Measurements from ENCODE around the gene YPEL2.

Gene YPEL2

DNA sequence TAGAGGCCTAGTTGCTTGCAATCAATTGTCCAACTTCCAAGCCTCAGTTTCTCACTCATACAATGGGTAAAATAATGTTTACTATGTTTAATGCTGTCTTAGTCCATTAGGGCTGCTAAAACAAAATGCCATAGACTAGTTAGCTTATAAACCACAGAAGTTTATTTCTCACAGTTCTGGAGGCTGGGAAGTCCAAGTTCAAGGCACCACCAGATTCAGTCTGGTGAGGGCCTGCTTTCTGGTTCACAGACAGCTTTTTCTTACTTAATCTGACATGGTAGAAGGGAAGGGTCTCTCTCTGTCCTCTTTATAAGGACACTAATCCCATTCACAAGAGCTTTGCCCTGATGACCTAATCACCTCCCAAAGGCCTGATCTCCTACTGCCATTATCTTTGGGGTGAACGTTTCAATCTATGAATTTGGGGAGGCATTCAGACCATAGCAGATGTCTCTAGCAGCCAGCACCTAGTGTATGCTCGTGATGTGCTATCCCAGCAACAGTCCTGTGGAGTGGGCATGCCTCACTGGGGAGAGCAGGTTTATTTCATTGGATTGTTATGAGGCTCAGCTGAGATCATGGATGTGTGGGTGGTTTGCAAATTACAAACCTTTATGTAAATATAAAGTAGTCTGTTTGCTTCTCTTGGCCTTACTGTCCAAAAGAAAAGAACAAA is 25.2 kb downstream of the YPEL2 start:
- Histone ChIP-seq H3K9me3 (ENCODE audit: control insufficient read depth, low read length) (no peaks in the 10 kb centered on the region), H3K4me1 (ENCODE audit: control insufficient read depth, insufficient read depth, low read length) (peaks cover 9% of the 10 kb centered on the region), H3K27ac (ENCODE audit: insufficient read depth, low read depth, low read length, poor library complexity, severe bottlenecking) (no peak overlapping the region), H3K27me3 (ENCODE audit: control insufficient read depth, insufficient read depth, low read length, poor library complexity, severe bottlenecking) (no peaks in the 10 kb centered on the region), H3K4me3 (ENCODE audit: insufficient read depth, low read depth, low read length) (no peak overlapping the region), H3K36me3 (ENCODE audit: control insufficient read depth, insufficient read depth, low read length) (no peaks in the 10 kb centered on the region)
- WGBS, 2 experiments = 84 to 94% methylated on average over 2 of the region's 2 CpGs

DNA sequence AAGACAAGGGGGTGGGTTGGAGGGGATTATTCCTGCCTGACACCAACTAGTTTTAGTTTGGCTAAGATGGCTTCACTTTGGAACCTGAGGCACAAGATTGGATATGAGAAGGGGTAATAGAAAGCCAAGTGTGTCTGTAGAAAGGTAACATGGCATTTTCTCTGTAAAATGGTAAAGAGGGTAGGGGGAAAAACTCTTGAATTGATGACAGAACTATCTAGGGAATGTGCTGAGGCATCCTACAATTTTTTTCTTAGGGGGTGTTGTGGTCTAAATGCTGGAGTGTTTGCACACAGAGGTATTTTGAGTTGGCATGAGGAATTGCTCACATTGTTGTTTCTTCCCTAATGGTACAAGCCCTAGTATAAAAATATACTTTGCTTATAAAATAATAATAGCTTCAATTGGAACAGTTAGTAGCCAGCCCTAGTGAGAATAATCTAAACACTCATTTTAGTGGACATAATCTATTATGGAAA is 25.8 kb downstream of the YPEL2 start:
- Histone ChIP-seq H3K4me3 (ENCODE audit: insufficient read depth, low read depth, low read length) (no peak overlapping the region), H3K27ac (ENCODE audit: insufficient read depth, low read depth, low read length, poor library complexity, severe bottlenecking) (no peak overlapping the region), H3K36me3 (ENCODE audit: control insufficient read depth, insufficient read depth, low read length) (no peaks in the 10 kb centered on the region)

DNA sequence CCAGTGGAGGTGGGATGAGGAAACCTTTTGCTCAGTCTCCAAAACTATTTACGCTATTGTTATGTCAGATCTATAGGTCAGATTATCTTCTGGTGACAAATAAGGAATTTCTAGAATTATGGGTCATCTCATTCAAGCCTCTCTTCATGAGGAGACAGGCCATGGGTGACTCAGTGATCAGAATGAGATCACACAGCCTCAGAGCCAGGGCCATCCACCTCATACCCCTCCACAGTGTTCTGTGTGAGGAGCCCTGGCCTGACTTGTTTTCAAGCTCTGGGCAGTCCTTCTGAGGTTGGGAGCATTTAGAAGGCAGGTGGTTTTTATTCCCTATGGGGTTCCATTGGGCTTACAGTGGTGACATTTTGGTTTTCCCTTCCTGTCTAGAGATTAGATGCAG is 26.5 kb downstream of the YPEL2 start:
- Histone ChIP-seq H3K9me3 (ENCODE audit: control insufficient read depth, low read length) (no peaks in the 10 kb centered on the region), H3K36me3 (ENCODE audit: control insufficient read depth, insufficient read depth, low read length) (no peaks in the 10 kb centered on the region), H3K4me1 (ENCODE audit: control insufficient read depth, insufficient read depth, low read length) (peaks cover 19% of the 10 kb centered on the region), H3K4me3 (ENCODE audit: insufficient read depth, low read depth, low read length) (no peak overlapping the region), H3K27ac (ENCODE audit: insufficient read depth, low read depth, low read length, poor library complexity, severe bottlenecking) (no peak overlapping the region), H3K27me3 (ENCODE audit: control insufficient read depth, insufficient read depth, low read length, poor library complexity, severe bottlenecking) (no peaks in the 10 kb centered on the region)
- 100% methylated on average over 1 of the region's 1 CpG for WGBS, 2 experiments

More for the DNA sequence above, 25.8 kb downstream of the YPEL2 start:
- peaks cover 14% of the 10 kb centered on the region for H3K4me1 ChIP-seq (ENCODE audit: control insufficient read depth, insufficient read depth, low read length)
- no peaks in the 10 kb centered on the region for H3K27me3 ChIP-seq (ENCODE audit: control insufficient read depth, insufficient read depth, low read length, poor library complexity, severe bottlenecking)
- no peaks in the 10 kb centered on the region for H3K9me3 ChIP-seq (ENCODE audit: control insufficient read depth, low read length)

DNA sequence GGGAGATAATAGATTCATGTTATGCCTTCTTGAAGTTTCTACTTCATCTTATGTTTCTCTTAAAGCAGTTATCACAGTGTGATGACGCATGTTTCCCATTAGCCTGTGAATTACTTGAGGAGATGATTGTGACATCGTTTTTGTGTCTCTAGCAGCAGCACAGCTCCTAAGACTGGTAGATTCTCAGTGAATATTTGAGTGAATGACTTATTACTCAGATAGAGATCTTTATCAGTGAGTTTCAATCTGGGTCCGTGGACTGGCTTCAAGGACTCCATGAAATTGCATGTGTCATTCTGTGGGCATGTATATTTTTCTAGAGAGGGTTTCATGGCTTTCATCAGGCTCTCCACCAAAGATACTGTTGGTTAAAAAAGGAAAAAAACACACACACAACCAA is 29.9 kb downstream of the YPEL2 start:
- Histone ChIP-seq H3K27me3 (ENCODE audit: control insufficient read depth, insufficient read depth, low read length, poor library complexity, severe bottlenecking) (no peaks in the 10 kb centered on the region), H3K4me3 (ENCODE audit: insufficient read depth, low read depth, low read length) (no peak overlapping the region), H3K27ac (ENCODE audit: insufficient read depth, low read depth, low read length, poor library complexity, severe bottlenecking) (no peak overlapping the region), H3K4me1 (ENCODE audit: control insufficient read depth, insufficient read depth, low read length) (peaks cover 35% of the 10 kb centered on the region), H3K36me3 (ENCODE audit: control insufficient read depth, insufficient read depth, low read length) (no peaks in the 10 kb centered on the region), H3K9me3 (ENCODE audit: control insufficient read depth, low read length) (no peaks in the 10 kb centered on the region)
- 89 to 94% methylated on average over 3 of the region's 3 CpGs for WGBS, 2 experiments

DNA sequence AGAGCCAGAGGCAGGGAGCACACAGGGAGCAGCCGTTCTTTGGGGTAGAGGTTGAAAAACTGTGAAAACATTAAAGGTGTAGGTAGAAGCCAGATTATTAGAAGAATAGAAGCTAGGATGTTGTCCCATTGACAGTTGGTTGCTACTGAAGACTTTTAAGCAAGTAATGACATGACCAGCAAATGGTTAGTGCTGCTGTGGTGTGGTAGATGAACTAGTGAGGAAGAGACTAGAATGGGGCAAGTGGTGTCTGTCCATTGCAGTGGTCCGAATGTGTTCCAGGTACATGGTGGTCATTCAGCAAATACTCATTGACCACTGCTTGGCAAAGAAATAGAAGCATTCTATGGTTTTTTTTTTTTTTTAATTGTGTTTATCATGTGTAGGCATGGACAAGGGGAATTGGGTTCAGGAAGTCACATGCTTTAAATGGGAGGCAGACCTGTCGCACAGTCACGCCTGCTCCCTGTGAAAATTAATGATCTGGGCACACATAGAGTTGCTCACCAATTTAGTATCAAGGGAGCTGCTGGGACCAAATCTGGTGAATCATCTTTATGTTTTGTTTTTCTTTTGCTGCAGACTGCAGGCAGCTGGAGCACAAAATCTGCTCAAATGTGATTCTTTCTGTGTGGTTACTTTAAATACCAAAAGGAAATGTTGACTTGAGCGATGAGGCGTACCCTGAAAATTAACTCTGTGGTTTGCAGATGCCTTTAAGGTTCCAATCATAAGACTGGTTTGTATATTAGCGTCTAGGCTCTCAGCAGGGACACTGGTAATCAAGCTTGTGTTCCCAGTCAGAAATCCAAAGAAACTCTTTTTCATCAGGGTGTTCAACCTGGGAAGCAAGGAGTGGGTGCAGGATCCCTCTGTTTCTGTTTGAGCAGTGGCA is 30.7 kb downstream of the YPEL2 start:
- H3K36me3 ChIP-seq (ENCODE audit: control insufficient read depth, insufficient read depth, low read length) = no peaks in the 10 kb centered on the region
- no peak overlapping the region for H3K27ac ChIP-seq (ENCODE audit: insufficient read depth, low read depth, low read length, poor library complexity, severe bottlenecking)
- WGBS, 2 experiments = 90 to 92% methylated on average over 7 of the region's 7 CpGs
- no peak overlapping the region for H3K4me3 ChIP-seq (ENCODE audit: insufficient read depth, low read depth, low read length)
- peaks cover 43% of the 10 kb centered on the region for H3K4me1 ChIP-seq (ENCODE audit: control insufficient read depth, insufficient read depth, low read length)
- no peaks in the 10 kb centered on the region for H3K27me3 ChIP-seq (ENCODE audit: control insufficient read depth, insufficient read depth, low read length, poor library complexity, severe bottlenecking)
- H3K9me3 ChIP-seq (ENCODE audit: control insufficient read depth, low read length) = no peaks in the 10 kb centered on the region

DNA sequence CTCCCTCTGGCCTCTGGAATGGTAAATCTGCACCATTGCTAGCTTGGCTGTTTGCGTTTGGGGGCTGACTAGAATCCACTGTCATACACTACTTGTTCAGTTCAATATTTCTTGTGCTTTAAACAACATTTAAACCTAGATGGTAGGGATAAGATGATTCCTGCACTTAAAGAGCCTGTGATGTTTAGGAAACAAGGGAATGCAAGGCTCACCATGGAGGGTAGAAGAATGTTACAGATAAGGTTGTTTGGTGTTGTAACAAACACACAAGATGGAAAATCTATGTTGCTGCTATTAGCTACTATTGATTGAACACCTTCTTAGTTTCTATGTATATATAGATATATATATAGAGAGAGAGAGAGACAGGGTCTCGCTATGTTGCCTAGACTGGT is 31.4 kb downstream of the YPEL2 start:
- H3K4me1 ChIP-seq (ENCODE audit: control insufficient read depth, insufficient read depth, low read length) = peaks cover 50% of the 10 kb centered on the region

DNA sequence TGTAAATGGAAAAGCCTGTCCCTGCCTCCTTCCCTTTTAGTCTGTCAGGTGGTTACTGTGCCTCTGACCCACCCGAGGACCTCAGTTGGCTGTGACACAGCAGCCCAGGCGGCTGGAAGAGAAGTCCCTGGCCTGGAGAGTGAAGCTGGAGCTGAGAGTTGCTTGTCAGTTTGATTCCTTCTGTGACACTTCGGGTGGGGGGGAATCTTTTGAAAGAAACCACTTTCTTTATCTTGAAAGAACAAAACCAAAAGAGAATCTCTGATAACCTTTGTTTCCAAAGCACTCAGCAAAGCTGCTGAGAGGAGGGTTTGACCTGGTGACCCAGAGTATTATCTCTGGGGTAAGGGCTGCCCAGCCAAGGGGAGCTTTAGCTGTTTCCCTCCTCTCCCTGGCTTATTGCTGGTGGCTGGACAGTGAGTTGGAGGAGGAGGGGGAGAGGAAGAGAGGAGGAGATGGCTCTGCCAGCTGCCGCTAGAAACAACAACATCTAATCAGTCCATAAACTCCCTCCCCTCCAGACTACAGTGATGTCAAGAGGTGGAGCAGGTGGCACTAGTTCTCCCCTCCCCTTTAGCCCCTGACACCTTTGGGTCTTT is 34.0 kb downstream of the YPEL2 start:
- Histone ChIP-seq H3K27me3 (ENCODE audit: control insufficient read depth, insufficient read depth, low read length, poor library complexity, severe bottlenecking) (no peaks in the 10 kb centered on the region), H3K27ac (ENCODE audit: insufficient read depth, low read depth, low read length, poor library complexity, severe bottlenecking) (peak overlapping the region; percentile 97), H3K36me3 (ENCODE audit: control insufficient read depth, insufficient read depth, low read length) (no peaks in the 10 kb centered on the region), H3K4me1 (ENCODE audit: control insufficient read depth, insufficient read depth, low read length) (peaks cover 75% of the 10 kb centered on the region), H3K9me3 (ENCODE audit: control insufficient read depth, low read length) (no peaks in the 10 kb centered on the region), H3K4me3 (ENCODE audit: insufficient read depth, low read depth, low read length) (no peak overlapping the region)
- WGBS, 2 experiments = 9 to 11% methylated on average over 3 to 4 of the region's 4 CpGs

More for the DNA sequence above, 31.4 kb downstream of the YPEL2 start:
- Histone ChIP-seq H3K27ac (ENCODE audit: insufficient read depth, low read depth, low read length, poor library complexity, severe bottlenecking) (no peak overlapping the region), H3K9me3 (ENCODE audit: control insufficient read depth, low read length) (no peaks in the 10 kb centered on the region), H3K27me3 (ENCODE audit: control insufficient read depth, insufficient read depth, low read length, poor library complexity, severe bottlenecking) (no peaks in the 10 kb centered on the region), H3K4me3 (ENCODE audit: insufficient read depth, low read depth, low read length) (no peak overlapping the region), H3K36me3 (ENCODE audit: control insufficient read depth, insufficient read depth, low read length) (no peaks in the 10 kb centered on the region)
- WGBS, 2 experiments = 90 to 95% methylated on average over 2 of the region's 2 CpGs

DNA sequence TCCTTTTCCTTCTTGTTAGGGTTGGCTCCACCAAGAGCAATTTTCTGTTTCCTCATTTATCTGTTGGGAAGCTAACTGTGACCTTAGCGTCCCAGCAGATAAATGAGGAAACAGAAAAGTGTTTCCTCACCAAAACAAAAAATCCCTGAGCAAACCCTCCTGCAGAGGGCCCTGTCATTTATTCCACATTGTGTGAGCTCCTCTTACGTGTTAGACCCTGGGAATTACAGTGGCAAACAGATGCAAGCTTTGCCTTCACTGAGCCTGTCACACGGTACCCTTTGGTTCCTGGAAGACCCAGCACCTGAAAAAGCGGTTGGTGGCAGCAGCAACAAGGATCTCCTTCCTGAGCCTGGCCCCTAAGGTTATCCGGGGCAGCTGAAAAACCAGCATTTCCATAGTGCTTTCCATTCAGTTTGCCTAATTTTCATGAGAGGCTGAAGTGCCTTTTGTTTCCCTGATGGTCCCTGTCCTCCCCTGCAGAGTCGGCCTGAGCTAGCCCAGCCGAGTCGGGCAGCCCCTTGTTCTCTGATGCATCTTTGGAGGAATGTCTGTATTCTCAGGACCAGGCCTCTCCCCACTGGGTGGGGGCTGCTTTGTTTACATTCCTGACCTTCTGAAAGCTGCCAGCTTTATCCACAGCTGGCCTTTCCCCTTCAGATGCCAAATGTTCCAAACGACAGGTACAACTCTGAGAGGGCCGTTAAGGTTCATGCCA is 34.7 kb downstream of the YPEL2 start:
- H3K4me1 ChIP-seq (ENCODE audit: control insufficient read depth, insufficient read depth, low read length) = peaks cover 81% of the 10 kb centered on the region
- peak overlapping the region; percentile 97 for H3K27ac ChIP-seq (ENCODE audit: insufficient read depth, low read depth, low read length, poor library complexity, severe bottlenecking)
- H3K36me3 ChIP-seq (ENCODE audit: control insufficient read depth, insufficient read depth, low read length) = no peaks in the 10 kb centered on the region
- WGBS, 2 experiments = 1% methylated on average over 10 of the region's 10 CpGs
- H3K27me3 ChIP-seq (ENCODE audit: control insufficient read depth, insufficient read depth, low read length, poor library complexity, severe bottlenecking) = no peaks in the 10 kb centered on the region
- no peak overlapping the region for H3K4me3 ChIP-seq (ENCODE audit: insufficient read depth, low read depth, low read length)
- no peaks in the 10 kb centered on the region for H3K9me3 ChIP-seq (ENCODE audit: control insufficient read depth, low read length)

DNA sequence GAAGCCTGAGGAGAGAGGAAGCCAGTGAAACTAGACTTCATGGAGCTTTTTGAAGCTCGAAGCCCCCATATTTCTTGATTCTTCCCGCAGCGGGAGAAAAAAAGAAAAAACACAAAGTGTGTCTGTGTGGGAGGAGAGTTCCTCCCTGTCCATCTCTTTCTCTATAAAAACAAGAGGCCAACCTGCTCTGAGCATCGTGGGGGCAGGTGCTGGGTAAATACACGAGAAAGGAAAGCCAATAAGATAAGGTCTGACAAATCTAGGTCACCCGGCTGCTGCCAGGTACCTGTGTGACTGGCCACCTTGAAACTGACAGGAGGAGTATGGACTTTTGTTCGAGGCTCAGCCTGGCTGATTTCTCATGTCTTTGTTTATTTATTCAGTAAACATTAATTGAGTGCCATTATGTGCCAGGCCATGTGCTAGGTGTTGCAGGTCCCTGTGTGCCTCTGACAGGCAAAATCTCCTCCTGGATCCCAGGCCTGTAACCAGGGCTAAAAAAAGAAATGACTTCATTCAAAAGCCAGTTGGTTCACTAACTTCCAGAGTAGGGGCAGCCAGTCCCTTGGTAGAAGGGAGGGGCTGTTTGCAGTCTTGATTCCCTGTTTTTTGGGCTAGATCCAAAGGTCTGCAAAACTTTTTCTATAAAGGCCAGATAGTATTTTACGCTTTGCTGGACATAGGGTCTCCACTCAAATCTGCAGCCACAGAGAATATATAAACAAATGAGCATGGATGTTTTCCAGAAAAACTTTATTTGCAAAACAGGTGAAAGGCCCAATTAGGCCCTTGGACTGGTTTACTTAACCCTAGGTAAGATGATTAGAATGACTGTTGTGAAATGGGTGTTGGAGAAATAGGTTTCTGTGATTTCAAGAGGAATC is 35.6 kb downstream of the YPEL2 start:
- no peaks in the 10 kb centered on the region for H3K27me3 ChIP-seq (ENCODE audit: control insufficient read depth, insufficient read depth, low read length, poor library complexity, severe bottlenecking)
- H3K9me3 ChIP-seq (ENCODE audit: control insufficient read depth, low read length) = no peaks in the 10 kb centered on the region
- no peaks in the 10 kb centered on the region for H3K36me3 ChIP-seq (ENCODE audit: control insufficient read depth, insufficient read depth, low read length)
- H3K4me1 ChIP-seq (ENCODE audit: control insufficient read depth, insufficient read depth, low read length) = peaks cover 81% of the 10 kb centered on the region
- 47 to 48% methylated on average over 7 to 8 of the region's 8 CpGs for WGBS, 2 experiments
- H3K4me3 ChIP-seq (ENCODE audit: insufficient read depth, low read depth, low read length) = no peak overlapping the region
- peak overlapping the region; percentile 97 for H3K27ac ChIP-seq (ENCODE audit: insufficient read depth, low read depth, low read length, poor library complexity, severe bottlenecking)
